GM19238 (cell line): ENCODE results near the gene PITHD1.
"Not testable (repeated sequence)": the region's sequence is repeated elsewhere in the genome, so short reads cannot be mapped to it uniquely, and the experiment has no call there.

Source experiments
- DNase-seq: peaks from one replicate; pipeline ENCODE4 v3.0.0; 2011; ENCODE audit warnings: low spot score; ENCODE audit not compliant: insufficient read length

Gene PITHD1

DNA sequence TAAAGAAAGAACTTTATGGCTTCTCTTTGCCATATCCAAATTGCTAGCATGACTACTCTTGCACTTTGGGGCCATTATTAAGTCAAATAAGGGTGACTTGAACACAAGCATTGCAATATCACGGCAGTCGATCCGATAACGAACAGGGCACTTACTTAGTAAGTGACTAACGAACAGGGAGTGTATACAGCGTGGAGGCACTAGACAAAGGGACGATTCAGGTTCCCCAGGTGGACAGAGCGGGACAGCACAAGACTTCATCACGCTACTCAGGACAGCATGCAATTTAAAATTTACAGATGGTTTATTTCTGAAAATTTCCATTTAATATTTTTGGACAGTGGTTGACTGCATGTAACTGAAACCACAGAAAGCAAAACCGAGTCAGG is 5.4 kb upstream of the PITHD1 start:
- DNase-seq = no peak

DNA sequence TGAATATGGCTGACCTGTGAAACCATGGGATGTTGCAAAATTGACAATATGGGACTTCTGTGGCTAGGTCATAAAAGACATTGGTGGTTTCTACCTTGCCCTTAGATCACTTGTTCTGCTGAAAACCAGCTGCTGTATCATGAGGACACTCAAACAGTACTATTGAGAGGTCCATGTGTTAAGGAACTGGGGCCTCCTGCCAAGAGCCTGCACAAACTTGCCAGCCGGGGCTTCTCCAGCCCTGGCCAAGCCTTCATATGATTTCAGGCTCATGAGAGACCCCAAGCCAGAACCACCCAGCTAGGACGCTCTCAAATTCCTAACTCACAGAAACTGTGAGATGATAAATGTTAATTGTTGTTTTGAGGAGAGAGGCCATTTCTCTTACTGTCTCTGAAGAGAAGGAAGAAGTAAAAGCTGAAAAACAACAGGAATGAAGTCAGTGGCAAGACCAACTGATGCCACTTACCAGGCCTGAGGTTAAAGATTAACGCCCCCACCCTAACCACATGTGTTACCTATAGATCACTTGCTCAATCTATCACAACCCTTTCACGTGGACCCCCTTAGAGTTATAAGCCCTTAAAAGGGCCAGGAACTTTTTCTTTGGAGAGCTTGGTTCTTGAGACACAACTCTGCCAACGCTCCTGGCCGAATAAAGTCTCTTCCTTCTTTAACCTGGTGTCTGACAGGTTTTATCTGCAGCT is 3.9 kb upstream of the PITHD1 start:
- no peak for DNase-seq

DNA sequence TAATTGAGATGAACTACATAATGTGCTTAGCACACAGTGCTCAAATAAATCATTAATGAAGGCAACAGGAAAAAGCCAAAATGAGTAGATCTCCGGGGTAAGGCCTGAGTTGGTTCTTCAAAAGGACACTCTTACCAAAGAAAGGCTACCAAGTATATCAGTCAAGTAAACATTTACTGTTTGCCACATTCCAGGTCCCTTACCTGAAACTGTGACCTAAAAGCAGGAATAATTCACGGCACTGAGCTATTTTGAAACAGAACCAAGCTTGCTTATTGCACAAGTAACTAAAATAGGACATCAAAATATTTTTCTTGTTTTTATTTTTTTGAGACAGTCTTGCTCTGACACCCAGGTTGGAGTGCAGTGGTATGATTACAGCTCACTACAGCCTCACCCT is 2.0 kb upstream of the PITHD1 start:
- DNase-seq = no peak

DNA sequence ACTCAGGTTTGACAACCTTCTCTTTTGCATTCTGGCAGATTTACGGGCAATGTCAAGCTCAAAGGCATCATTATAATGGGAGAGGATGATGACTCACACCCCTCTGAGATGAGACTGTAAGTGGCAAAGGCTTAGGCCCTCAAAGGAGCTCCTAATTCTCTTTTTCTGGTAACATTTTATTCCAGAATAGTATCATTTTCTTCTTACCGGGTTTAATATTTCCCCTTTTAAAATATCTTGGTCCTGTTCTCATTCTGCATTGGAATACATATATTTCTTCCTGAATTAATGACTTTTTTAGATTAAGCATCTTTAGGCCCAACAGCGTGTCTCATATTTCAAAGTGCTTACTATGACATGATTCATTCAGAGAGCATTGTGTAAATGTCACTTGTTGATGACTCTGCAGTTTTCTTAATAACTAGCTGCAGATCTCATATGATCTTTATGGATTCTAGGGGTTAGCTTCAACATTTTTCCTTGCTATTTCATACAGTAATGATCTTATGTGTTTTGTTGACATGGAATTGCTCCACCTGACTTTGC is 1.7 kb downstream of the PITHD1 start:
- no peak for DNase-seq

DNA sequence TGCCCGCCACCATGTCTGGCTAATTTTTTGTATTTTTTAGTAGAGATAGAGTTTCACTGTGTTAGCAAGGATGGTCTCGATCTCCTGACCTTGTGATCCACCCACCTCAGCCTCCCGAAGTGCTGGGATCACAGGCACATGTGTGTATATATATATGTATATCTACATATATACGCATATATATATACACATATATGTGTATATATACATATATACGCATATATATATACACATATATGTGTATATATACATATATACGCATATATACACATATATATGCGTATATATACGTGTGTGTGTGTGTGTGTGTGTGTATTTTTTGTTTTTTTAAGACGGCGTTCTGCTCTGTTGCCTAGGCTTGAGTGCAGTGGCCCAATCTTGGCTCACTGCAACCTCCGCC is 4.9 kb downstream of the PITHD1 start:
- DNase-seq = not testable (repeated sequence)

DNA sequence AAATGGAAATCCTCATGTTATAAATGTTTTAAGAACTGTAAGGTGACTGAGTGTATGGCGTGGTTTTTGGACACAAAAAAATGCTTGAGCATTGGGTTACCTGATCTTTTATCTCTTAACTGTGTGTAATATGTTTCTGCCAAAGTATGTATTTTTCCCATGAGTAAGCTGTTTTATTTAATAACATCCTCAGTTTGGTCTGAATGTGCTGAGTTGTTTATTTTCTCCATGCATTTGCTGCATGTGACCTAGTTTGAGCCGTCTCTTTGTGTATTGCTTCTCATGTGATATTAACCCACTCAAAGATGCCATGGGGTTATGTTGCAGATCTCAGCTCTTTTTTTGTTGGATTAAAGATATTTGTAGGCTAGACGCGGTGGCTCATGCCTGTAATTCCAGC is 6.6 kb downstream of the PITHD1 start:
- no peak for DNase-seq

DNA sequence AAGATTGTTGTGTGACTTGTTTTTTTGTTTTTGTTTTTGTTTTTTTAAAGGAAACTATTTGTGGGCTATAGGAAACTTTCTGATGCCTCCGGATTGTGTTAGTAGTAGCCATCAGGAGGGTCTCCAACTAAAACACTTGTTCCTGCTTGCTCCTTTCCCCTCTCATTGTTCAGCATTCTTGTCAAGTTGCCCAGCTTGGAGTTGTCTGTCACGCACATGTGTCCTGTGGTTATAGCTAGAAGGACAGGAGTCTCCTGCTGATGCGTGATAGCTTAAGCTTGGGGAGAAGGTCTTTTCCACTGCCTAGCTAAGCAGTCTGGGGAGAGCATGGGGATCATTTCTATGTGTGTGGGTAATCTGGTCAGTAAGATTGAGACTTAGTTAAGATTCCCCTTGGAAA is 9.5 kb downstream of the PITHD1 start:
- DNase-seq = no peak

DNA sequence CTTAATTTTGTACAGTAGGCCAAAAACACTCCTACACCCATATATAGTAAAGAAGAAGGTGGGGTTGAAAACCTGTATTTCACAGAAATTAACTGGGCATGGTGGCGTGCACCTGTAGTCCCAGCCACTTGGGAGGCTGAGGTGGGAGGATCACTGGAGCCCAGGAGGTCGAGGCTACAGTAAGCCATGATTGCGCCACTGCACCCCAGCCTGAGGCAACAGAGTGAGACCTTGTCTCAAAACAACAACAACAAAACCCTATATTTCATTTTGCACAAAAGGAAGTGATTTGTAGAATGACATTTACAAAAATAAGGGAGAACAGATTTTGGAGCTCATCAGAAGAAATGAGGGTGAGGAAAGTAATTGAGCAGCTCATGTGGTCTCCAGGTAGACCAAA is 10.5 kb downstream of the PITHD1 start:
- no peak for DNase-seq

DNA sequence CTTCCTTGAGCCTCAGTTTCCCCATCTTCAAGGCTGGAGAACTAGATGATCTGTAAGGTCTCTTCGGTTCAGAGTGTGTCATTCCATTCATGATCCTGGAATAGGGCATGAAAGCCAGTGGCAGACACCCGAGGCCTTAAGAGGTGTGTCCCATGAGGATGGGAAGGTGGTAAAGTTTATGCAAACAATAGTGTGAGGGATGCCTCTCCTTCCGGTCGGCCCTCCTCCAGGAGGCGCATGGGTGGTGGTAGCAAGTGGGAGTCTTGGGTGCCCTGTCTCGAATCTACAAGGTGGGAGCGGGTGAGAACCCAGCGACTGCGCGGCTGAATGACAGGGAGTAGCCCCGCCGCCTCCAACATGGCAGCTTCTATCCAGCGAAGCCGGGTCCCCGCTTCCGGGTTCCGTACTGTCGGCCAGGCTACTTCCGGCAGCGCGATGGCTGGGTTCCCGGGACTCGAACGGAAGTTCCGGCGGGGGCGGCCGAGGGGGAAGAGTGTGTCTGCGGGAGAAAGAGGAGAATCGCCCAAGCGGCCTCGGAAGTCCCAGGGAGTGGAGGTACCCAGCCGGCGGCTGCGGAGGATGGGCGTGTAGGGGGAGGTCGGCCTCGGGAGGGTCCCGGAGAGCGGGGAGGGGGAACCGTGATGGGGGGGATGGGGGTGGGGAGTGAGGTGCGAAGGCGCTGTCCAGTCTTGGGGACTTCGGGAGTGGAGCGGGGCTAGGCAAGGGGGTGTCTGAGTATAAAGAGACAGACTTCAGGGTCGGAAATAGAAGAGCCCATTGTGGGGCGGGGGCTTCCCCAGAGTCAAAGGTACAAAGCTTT is 12.7 kb downstream of the PITHD1 start, which contains the start of gene LYPLA2:
TSS of gene LYPLA2 (plus strand) at position 450 of the 820 bp plus-strand sequence. CDS start 1,538 bp downstream, outside the sequence.
- DNase-seq = peak; percentile 95

DNA sequence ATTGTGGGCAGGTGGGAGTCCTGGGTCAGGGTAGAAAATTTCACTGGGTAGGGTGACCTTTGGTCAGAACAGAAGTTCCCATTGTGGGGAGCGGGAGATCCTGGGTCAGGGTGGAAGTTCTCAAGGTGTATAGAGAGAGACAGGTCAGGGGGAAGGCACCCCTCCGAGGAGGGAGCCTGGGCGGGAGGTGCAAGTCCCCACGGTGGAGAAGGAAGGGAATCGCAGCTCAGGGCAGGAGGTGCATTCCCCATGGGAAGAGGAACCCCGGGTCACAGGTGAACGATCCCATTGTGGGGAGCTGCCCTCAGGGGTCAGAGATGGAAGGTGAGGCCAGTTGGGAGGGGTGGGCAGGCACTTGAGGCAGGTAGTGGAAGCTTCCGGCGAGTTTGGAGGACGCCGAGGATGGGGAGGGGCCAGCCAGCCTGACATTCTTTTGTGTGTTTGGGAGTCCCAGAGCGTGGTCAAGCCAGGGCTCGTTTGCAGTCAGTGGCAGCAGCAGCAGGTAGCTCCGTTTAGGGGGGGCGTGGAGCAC is 13.4 kb downstream of the PITHD1 start:
- DNase-seq = no peak

DNA sequence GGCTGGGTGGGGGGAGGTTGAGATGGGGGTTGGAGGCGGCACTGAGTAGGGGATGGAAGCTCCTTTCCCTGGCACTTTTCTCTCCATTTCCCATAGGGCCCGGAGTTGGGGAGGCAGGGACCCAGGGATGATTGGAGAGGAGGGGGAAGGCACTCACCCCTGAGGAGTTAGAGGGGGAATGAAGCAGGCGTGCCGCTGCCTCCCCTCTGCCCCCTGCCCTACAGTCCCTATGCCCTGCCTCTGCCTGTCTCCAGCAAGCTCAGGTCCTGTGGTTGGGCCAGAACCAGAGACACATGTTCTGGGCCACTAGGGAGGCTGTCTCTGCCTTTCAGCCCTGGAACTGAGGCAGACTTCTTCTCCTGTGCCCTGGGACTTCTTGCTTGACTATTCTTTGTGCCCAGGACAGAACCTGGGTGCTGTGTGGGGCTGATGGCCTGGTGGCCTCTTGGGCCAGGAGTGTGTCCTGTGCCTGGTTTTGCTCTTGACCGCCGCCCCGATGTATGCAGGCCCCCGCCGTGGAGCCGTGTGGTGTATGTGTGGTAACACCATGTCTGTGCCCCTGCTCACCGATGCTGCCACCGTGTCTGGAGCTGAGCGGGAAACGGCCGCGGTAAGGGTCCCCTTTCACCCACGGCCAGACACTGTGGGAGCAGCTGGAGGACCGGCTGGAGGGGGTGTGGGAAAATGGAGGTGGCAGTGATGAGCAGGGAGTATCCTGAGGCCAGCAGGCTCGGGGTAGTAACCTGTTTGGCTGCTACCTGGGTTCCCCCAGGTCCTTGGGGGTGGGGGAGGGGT is 14.1 kb downstream of the PITHD1 start:
- DNase-seq = no peak

DNA sequence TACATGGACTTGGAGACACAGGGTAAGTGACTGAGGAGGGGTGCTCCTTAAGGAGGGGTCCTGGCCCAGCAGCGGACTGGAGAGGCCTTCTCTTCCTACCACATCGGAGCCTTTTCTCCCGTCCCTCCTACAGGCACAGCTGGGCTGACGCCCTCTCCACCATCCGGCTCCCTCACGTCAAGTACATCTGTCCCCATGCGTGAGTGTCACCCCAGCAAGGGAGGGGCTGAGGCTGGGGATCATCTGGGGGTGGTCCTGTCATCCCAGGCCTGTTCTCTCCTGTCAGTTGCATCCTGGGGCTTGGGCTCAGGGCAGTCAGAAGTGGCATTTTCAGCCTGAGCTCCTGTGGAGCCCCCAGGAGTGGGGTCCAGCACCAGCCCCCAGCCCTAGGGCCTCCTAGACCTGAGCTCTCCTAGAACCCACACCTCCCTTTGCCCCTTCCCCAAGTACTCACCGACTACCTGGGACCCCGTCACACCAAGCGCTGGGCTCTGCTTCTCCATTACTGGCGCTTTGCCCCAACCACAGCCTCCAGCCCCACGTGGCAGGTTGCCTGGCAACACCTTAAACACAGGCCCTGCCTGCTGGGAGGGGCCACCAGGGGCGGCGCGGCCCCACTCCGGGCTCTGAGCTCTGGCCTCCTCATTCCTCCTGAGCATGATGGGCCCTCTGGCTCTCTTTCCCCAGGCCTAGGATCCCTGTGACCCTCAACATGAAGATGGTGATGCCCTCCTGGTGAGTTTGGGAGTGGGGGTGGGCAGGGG is 15.0 kb downstream of the PITHD1 start:
- no peak for DNase-seq

DNA sequence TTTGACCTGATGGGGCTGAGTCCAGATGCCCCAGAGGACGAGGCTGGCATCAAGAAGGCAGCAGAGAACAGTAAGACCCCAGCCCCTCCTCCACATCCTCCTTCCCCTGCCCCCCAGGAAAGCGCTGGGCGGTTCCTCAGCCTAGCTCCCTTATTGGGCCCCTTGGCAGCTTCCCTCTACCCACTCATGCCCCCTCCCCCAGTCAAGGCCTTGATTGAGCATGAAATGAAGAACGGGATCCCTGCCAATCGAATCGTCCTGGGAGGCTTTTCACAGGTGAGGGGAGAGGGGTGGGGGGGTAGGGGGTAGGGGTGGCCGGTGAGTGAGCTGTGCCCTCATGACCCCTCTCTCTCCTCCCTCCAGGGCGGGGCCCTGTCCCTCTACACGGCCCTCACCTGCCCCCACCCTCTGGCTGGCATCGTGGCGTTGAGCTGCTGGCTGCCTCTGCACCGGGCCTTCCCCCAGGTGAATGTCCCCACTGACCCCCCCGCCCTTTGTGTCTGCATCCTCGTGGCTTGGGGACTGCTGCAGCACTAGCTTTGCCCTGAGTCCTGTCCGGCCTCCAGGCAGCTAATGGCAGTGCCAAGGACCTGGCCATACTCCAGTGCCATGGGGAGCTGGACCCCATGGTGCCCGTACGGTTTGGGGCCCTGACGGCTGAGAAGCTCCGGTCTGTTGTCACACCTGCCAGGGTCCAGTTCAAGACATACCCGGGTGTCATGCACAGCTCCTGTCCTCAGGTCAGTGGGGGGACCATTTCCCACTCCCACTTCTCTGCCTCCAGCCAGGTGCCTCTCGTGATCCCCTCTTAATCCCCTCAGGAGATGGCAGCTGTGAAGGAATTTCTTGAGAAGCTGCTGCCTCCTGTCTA is 15.9 kb downstream of the PITHD1 start:
- no peak for DNase-seq

DNA sequence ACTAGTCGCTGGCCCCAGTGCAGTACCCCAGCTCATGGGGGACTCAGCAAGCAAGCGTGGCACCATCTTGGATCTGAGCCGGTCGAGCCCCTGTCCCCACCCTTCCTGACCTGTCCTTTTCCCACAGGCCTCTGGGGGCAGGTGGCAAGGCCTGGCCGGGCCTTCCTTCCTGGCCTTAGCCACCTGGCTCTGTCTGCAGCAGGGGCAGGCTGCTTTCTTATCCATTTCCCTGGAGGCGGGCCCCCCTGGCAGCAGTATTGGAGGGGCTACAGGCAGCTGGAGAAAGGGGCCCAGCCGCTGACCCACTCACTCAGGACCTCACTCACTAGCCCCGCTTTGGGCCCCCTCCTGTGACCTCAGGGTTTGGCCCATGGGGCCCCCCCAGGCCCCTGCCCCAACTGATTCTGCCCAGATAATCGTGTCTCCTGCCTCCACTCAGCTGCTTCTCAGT is 16.5 kb downstream of the PITHD1 start:
- DNase-seq = not testable (repeated sequence)

DNA sequence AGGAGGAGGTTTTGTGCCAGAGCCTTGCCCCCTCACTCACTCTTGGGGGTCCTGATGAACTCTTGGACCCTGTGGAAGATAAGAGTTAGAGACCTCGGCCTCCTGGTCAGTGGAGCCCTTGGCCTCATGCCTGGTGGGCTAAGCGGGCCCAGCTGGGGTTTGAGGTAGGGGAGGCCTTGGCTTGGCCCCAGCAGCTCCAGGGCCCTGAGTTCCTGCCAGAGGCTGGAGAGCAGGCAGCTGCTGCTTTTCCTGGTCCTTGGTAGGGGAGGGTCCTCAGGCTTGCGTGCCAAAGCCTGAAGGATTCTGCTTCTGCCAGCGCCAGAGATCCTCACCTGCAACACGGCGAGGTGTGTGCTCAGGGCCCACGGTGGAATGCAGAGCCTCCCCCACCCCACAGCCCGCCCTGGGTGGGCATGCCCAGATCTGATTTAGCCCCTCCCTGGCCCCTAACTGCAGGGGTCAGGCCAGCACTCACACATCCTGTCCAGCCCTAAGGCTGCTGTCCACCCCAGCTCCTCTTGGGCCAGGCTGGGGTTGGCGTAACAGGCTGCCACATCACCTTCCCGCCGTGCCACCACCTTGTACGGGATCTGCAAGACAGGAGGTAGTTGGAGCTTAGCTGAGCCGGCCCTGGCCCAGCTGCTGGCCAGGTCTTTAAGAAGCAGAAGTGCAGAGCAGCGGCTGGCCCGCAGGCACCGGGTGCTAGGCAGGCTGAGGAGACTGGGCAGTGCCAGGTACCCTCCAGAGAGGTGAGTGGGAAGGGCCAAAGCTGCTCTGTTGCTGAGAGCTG is 17.7 kb downstream of the PITHD1 start:
- no peak for DNase-seq

DNA sequence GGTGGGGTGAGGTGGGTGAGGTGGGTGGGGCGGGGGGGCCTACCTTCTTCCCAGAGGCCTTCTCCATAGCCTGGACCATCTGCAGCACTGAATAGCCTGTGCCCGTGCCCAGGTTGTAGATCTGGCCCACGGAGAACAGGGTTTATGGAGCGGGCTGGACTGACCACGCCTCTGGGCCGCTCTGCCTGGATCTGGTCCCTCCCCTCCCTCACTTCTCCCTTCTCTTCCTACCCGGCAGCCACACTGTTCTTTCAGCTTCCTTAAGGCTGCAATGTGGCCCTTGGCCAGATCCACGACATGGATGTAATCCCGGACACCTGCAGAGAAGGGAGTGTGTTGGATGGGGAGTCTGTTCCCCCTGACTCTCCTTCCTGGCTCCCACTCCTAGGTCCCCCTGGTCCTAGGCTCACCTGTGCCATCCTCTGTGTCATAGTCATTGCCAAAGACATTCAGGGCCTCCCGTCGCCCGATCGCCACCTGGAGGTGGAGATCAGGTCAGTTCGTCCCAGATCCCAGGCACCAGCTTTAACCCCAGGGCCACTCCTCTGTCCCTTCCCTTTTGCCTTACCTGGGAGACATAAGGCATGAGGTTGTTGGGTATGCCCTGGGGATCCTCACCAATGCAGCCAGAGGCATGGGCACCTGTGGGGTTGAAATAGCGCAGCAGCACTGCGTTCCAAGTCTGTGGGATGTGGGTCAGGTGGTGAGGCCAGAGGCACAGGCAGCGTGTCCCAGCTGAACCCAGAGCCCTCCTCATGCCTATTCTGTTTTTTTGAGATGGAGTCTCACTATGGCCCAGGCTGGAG is 18.5 kb downstream of the PITHD1 start:
- no peak for DNase-seq

DNA sequence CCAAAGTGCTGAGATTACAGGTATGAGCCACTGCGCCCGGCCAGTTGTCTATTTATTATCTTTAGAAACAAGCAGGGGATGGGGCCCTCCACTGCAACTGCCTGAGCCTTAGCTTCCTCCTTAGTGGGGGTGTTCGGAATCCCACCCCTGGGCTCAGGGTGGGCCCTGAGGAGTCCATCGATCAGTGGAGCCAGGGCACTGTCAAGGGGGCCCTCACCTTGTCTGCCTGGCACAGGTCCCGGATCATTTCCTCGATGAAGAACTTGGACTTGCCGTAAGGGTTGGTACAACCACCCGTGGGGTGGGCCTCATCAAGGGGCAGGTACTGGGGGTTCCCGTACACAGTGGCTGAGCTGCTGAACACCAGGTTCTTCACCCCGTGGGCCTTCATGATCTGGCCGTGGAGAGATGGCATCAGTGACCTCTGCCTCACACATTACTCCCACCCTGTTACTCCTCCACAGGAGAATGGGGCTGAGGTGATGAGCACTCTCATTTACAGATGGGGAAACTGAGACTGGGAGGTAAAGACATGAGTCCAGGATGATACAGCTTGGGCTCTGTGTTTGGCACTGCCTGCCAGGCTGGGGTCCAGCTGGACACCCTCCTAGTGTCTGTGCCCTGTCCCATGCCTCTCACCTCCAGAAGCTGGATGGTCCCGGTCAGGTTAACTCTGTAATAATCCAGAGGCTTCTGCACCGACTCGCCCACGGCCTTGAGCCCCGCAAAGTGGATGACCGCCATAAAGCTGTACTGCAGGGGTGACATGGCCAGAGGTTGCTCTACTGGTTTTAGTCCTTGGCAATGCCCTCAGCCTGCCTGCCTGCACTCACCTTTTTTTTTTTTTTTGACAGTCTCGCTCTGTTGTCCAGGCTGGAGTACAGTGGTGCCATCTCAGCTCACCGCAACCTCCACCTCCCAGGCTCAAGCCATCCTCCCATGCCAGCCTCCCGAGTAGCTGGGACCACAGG is 19.5 kb downstream of the PITHD1 start:
- DNase-seq = no peak
